Measurements from ENCODE around the gene NUDT16. TPM values are rescaled to one million over a fixed set of nuclear protein-coding genes. Genes with fewer than 3 reads are reported as not detected.

The NUDT16 gene
- total RNA-seq, 4 donors from 2014 or later: 10.4 to 19.7 (median 12.5) TPM

DNA sequence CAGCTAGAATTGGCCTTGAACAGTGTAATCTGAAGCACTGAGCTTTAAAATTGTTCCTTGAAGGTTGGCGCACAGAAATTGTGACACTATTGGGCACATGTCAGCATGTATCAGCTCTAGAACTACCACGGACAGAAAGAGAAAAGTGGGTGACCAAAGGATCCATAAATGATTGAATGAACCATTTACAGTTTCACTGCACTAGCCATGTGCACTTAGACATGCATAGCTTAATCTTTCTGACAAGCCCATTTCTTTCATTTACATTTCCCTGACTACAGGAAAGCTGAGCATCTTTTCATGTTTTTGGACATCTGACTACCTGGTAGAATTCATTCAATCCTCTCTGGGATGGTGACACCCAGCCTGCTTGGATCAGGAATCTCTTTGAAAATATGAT is 36.2 kb downstream of the NUDT16 start:
- H3K4me3 ChIP-seq (ENCODE audit: low read depth, poor library complexity, severe bottlenecking): no peak overlapping the region
- DNase-seq (ENCODE audit: low spot score in 2 of 2): no peak
- WGBS, 2 donors: 87 to 89% methylated on average over 2 of the region's 2 CpGs
- no peak for TF ChIP-seq POLR2A (IDR thresholded peaks at IDR 0.05)
- intact Hi-C loops (cut with DNase I; ENCODE audit: low total_unique reads): no loop called here

DNA sequence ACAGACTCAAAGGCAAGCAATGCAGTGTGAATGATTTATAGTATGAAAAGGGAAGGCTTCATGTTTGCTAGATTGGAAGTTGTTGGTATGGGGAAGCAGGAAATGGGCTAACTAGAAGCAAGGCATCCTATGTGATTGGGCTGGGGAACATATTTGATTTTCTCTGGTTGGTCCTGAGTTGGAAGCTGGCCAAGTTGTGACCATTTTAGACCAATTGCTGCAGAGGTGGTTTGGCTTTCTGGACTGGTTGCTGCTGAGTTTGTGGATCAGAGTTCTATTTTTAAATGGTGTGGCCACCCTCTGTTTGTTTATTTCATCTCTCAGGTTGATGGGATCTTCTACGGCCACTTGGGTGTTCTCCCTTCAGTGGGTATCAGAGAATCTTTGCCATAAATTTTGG is 39.7 kb downstream of the NUDT16 start:
- 80 to 92% methylated on average over 1 of the region's 1 CpG for WGBS, 2 donors
- intact Hi-C loops (cut with DNase I; ENCODE audit: low total_unique reads): no loop called here
- no peak for DNase-seq (ENCODE audit: low spot score in 2 of 2)
- H3K4me3 ChIP-seq (ENCODE audit: low read depth, poor library complexity, severe bottlenecking): no peak overlapping the region
- TF ChIP-seq, protein P1, sequence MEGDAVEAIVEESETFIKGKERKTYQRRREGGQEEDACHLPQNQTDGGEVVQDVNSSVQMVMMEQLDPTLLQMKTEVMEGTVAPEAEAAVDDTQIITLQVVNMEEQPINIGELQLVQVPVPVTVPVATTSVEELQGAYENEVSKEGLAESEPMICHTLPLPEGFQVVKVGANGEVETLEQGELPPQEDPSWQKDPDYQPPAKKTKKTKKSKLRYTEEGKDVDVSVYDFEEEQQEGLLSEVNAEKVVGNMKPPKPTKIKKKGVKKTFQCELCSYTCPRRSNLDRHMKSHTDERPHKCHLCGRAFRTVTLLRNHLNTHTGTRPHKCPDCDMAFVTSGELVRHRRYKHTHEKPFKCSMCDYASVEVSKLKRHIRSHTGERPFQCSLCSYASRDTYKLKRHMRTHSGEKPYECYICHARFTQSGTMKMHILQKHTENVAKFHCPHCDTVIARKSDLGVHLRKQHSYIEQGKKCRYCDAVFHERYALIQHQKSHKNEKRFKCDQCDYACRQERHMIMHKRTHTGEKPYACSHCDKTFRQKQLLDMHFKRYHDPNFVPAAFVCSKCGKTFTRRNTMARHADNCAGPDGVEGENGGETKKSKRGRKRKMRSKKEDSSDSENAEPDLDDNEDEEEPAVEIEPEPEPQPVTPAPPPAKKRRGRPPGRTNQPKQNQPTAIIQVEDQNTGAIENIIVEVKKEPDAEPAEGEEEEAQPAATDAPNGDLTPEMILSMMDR (IDR thresholded peaks at IDR 0.05): no peak
- no peak for TF ChIP-seq POLR2A (IDR thresholded peaks at IDR 0.05)

DNA sequence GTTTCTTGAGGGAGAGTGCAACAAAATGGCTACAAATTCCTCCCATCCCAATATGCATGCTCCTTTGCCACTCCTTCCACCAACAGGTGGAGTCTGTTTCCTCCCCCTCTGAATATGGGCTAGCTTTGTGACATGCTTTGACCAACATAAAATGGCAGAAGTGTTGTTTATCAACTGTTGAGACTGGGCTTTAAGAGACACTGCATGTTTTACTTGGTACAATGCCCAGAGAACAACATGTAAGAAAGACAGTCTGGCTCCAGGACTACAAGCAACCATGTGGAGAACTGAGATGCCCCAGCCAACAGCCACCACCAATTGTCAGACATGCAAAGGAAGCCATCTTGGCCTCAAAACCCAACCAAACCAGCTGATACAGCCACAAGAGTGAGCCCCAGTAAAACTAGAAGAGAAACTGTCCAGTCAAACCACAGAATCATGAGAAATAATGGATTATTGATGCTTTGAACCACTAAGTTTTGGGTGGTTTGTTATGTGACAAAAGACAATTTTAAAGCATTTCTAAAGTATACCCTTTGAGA is 40.5 kb downstream of the NUDT16 start:
- TF ChIP-seq, protein P1 (IDR thresholded peaks at IDR 0.05): no peak
- TF ChIP-seq POLR2A (IDR thresholded peaks at IDR 0.05): no peak
- no peak overlapping the region for H3K4me3 ChIP-seq (ENCODE audit: low read depth, poor library complexity, severe bottlenecking)
- DNase-seq (ENCODE audit: low spot score in 2 of 2): no peak
- intact Hi-C loops (cut with DNase I; ENCODE audit: low total_unique reads): no loop called here

- 66 to 67% methylated on average over 2 of the region's 2 CpGs for WGBS, 2 donors
- TF ChIP-seq, protein P1 (IDR thresholded peaks at IDR 0.05): no peak
- TF ChIP-seq POLR2A (IDR thresholded peaks at IDR 0.05): no peak
- intact Hi-C loops (cut with DNase I; ENCODE audit: low total_unique reads): no loop called here
- no peak overlapping the region for H3K4me3 ChIP-seq (ENCODE audit: low read depth, poor library complexity, severe bottlenecking)
- no peak for DNase-seq (ENCODE audit: low spot score in 2 of 2)
Measured at GRCh38 chr3:131427226-131427625, 45.7 kb downstream of the NUDT16 start.

- no peak for DNase-seq (ENCODE audit: low spot score in 2 of 2)
- TF ChIP-seq, protein P1 (IDR thresholded peaks at IDR 0.05): no peak
- no peak for TF ChIP-seq POLR2A (IDR thresholded peaks at IDR 0.05)
- 73 to 80% methylated on average over 5 of the region's 5 CpGs for WGBS, 2 donors
- H3K4me3 ChIP-seq (ENCODE audit: low read depth, poor library complexity, severe bottlenecking): no peak overlapping the region
- intact Hi-C loops (cut with DNase I; ENCODE audit: low total_unique reads): no loop called here
Measured at GRCh38 chr3:131431754-131432153, 50.2 kb downstream of the NUDT16 start.

- TF ChIP-seq, protein P1 (IDR thresholded peaks at IDR 0.05): no peak
- TF ChIP-seq POLR2A (IDR thresholded peaks at IDR 0.05): no peak
- no peak overlapping the region for H3K4me3 ChIP-seq (ENCODE audit: low read depth, poor library complexity, severe bottlenecking)
- 40 to 57% methylated on average over 3 of the region's 3 CpGs for WGBS, 2 donors
- intact Hi-C loops (cut with DNase I; ENCODE audit: low total_unique reads): no loop called here
- DNase-seq (ENCODE audit: low spot score in 2 of 2): no peak
Measured at GRCh38 chr3:131432441-131432840, 50.9 kb downstream of the NUDT16 start.

All from lower leg skin (tissue), 4 donors.